K562 (cell line): ENCODE measurements around the gene RGL2. TPM values are rescaled to one million over a fixed set of nuclear protein-coding genes. Genes with fewer than 3 reads are reported as not detected.
A peak's percentile ranks its signal among the peaks of the same experiment; 100 is the strongest.

Source experiments
- ARNT ChIP-seq, 2 experiments: fragments of 450-650 bp; IDR thresholded peaks; 2 replicates each; pipeline ENCODE4 v1.6.1; 2016; ENCODE audit warnings: mild to moderate bottlenecking in 1 of 2
- CTBP1 ChIP-seq: fragments of 450-650 bp; IDR thresholded peaks from 2 replicates; pipeline ENCODE4 v1.6.1; 2016; ENCODE audit warnings: borderline replicate concordance
- CTCF ChIP-seq, 3 experiments: IDR thresholded peaks in 2 of 3; conservative IDR thresholded peaks in 1 of 3; 2 replicates each; pipeline ENCODE4 v1.5.1; 2011 to 2012; ENCODE audit warnings: low read length in 3 of 3, mild to moderate bottlenecking in 3 of 3, control low read depth in 2 of 3, improper control_type of control experiment in 1 of 3, inconsistent platforms in 1 of 3, low read depth in 1 of 3, mixed read lengths in 1 of 3, moderate library complexity in 1 of 3; ENCODE audit not compliant: insufficient read depth in 2 of 3
- EP400 ChIP-seq: fragments of 450-650 bp; IDR thresholded peaks from 2 replicates; pipeline ENCODE4 v1.6.1; 2017; ENCODE audit warnings: antibody characterized with exemption, mild to moderate bottlenecking, moderate library complexity
- HDAC1 ChIP-seq, 2 experiments: fragments of 450-650 bp; IDR thresholded peaks; 2 replicates each; pipeline ENCODE4 v1.6.1; 2016 to 2017; ENCODE audit warnings: inconsistent platforms in 1 of 2, mild to moderate bottlenecking in 1 of 2, moderate library complexity in 1 of 2
- LEF1 ChIP-seq: fragments of 450-650 bp; IDR thresholded peaks from 2 replicates; pipeline ENCODE4 v1.6.1; 2016; ENCODE audit warnings: mild to moderate bottlenecking
- MTA3 ChIP-seq: fragments of 450-650 bp; formaldehyde crosslinking; IDR thresholded peaks from 2 replicates; pipeline ENCODE4 v1.6.1; 2017; ENCODE audit warnings: mild to moderate bottlenecking, borderline replicate concordance
- PRDM10 ChIP-seq: fragments of 450-650 bp; IDR thresholded peaks from 2 replicates; pipeline ENCODE4 v1.6.1; 2018; ENCODE audit not compliant: partially characterized antibody
- PURB ChIP-seq: sonication (generic); formaldehyde crosslinking; IDR thresholded peaks from 2 replicates; pipeline ENCODE4 v1.9.0; 2021; ENCODE audit warnings: low read depth, mild to moderate bottlenecking, missing genetic modification reagents
- SIN3A ChIP-seq, 2 experiments: fragments of 150-350 bp in 1 of 2; IDR thresholded peaks; 2 replicates each; pipeline ENCODE4 v1.6.1; 2011 to 2016; ENCODE audit warnings: borderline replicate concordance in 2 of 2, low read depth in 2 of 2, low read length in 2 of 2, mild to moderate bottlenecking in 2 of 2, moderate library complexity in 2 of 2; ENCODE audit not compliant: control insufficient read depth in 1 of 2
- SMARCA5 ChIP-seq: fragments of 450-650 bp; IDR thresholded peaks from 2 replicates; pipeline ENCODE4 v1.6.1; 2016
- SOX6 ChIP-seq: fragments of 450-650 bp; IDR thresholded peaks from 2 replicates; pipeline ENCODE4 v1.6.1; 2014; ENCODE audit warnings: mild to moderate bottlenecking
- SUPT5H ChIP-seq: fragments of 450-650 bp; IDR thresholded peaks from 2 replicates; pipeline ENCODE4 v1.6.1; 2016
- YY1 ChIP-seq, 3 experiments: IDR thresholded peaks; 2 replicates each; pipeline ENCODE4 v1.6.1; 2011; ENCODE audit warnings: low read length in 2 of 3, mild to moderate bottlenecking in 2 of 3, moderate library complexity in 2 of 3, borderline replicate concordance in 1 of 3, control low read depth in 1 of 3, low read depth in 1 of 3; ENCODE audit not compliant: insufficient read depth in 3 of 3, insufficient replicate concordance in 2 of 3, control insufficient read depth in 1 of 3, insufficient read length in 1 of 3; ENCODE audit errors: extremely low read depth in 1 of 3
- ZKSCAN1 ChIP-seq: fragments of 150-350 bp; IDR thresholded peaks from 2 replicates; pipeline ENCODE4 v1.6.1; 2016; ENCODE audit warnings: low read depth, low read length
- ZKSCAN8 ChIP-seq: fragments of 200-800 bp; sonication (Bioruptor generic); IDR thresholded peaks from 2 replicates; pipeline ENCODE4 v1.6.1; 2016; ENCODE audit warnings: missing genetic modification characterization, missing compliant biosample characterization
- ZNF146 ChIP-seq: IDR thresholded peaks from one replicate; pipeline ENCODE4 v1.6.1; 2018; ENCODE audit warnings: missing compliant biosample characterization; ENCODE audit not compliant: unreplicated experiment
- ZNF212 ChIP-seq: fragments of 450-650 bp; formaldehyde crosslinking; IDR thresholded peaks from 2 replicates; pipeline ENCODE4 v1.4.0; 2020; ENCODE audit warnings: mild to moderate bottlenecking
- ZNF511 ChIP-seq: sonication (generic); formaldehyde crosslinking; IDR thresholded peaks from 2 replicates; pipeline ENCODE4 v1.8.0; 2022; ENCODE audit warnings: mild to moderate bottlenecking, missing genetic modification reagents
- ZNF584 ChIP-seq: fragments of 200-800 bp; sonication (Bioruptor generic); IDR thresholded peaks from 2 replicates; pipeline ENCODE4 v1.6.1; 2016; ENCODE audit warnings: low read depth, mild to moderate bottlenecking, missing genetic modification characterization, missing compliant biosample characterization
- ZNF695 ChIP-seq: fragments of 450-650 bp; formaldehyde crosslinking; IDR thresholded peaks from 2 replicates; pipeline ENCODE4 v1.4.0; 2020; ENCODE audit warnings: mild to moderate bottlenecking, moderate library complexity
- polyA plus RNA-seq, 8 experiments: library from polyadenylated mRNA; depleted of rRNA in 4 of 8; stranded (reverse) in 5 of 8; unstranded in 3 of 8; fragments of >200 nt; fragmentation: Nextera tagmentation in 2 of 8; fragmentation: Illumina TruSeq in 1 of 8; extraction: Ambion mirVana in 2 of 8; extraction: Trizol in 1 of 8; gene quantifications; 2 replicates each; pipeline versions ENCODE4 v1.2.1 to v1.2.3, GENCODE V29; 2011 to 2014; ENCODE audit warnings: inconsistent platforms in 1 of 8, missing spikeins in 1 of 8
- total RNA-seq, 7 experiments: library from RNA; depleted of rRNA in 6 of 7; stranded (reverse); fragments of >200 nt in 6 of 7; fragmentation: Illumina TruSeq in 2 of 7; extraction: Trizol in 2 of 7; gene quantifications; 2 replicates each; pipeline versions ENCODE4 v1.2.1 to v1.2.3, GENCODE V29; 2011 to 2021; ENCODE audit warnings: low replicate concordance in 1 of 7

The RGL2 gene
- total and polyA plus RNA-seq, 9 of the 15 experiments (the other 6 are each of a cell fraction or from before 2014, with no cell fraction given) = 1.8 to 57.1 (median 19.5) TPM

- peak in 1 of 3 experiments; percentile 17; a peak in 1 of 6 replicates for TF ChIP-seq CTCF (IDR thresholded peaks at IDR 0.05 in 2 of 3, conservative IDR thresholded peaks at IDR 0.05 in 1 of 3; ENCODE audit: insufficient read depth in 2 of 3, low read depth in 1 of 3, low read length in 3 of 3)
- no peak for TF ChIP-seq ZNF584 (CRISPR knock-in tag)
- TF ChIP-seq YY1 (IDR thresholded peaks at IDR 0.05; ENCODE audit: borderline replicate concordance in 1 of 3, control insufficient read depth in 1 of 3, extremely low read depth in 1 of 3, insufficient read depth in 3 of 3, insufficient read length in 1 of 3, insufficient replicate concordance in 2 of 3, low read depth in 1 of 3, low read length in 2 of 3) = peak; percentile 69 to 97 (median 93)
- peak; percentile 43; the same call in 1 of the 2 replicates for TF ChIP-seq LEF1
- peak; percentile 34 to 42; a peak in 1 of 4 replicates for TF ChIP-seq SIN3A (IDR thresholded peaks at IDR 0.05; ENCODE audit: borderline replicate concordance in 2 of 2, control insufficient read depth in 1 of 2, low read depth in 2 of 2, low read length in 2 of 2)
- peak; percentile 77 for TF ChIP-seq SUPT5H
- peak; percentile 66 for TF ChIP-seq MTA3
- TF ChIP-seq ARNT (IDR thresholded peaks at IDR 0.05) = peak; percentile 63 to 91; a peak in 2 of 4 replicates
- peak; percentile 19; the same call in 1 of the 2 replicates for TF ChIP-seq ZKSCAN1
- no peak for TF ChIP-seq ZKSCAN8 (CRISPR knock-in tag)
- no peak for TF ChIP-seq ZNF146 (CRISPR knock-in tag)
- no peak for TF ChIP-seq ZNF695 (CRISPR knock-in tag)
- TF ChIP-seq CTBP1 = peak; percentile 66; the same call in 1 of the 2 replicates
- peak in 1 of 2 experiments; percentile 62; a peak in 2 of 4 replicates for TF ChIP-seq HDAC1 (IDR thresholded peaks at IDR 0.05)
- TF ChIP-seq EP400 = peak; percentile 64; the same call in 1 of the 2 replicates
- no peak for TF ChIP-seq ZNF511
- TF ChIP-seq PURB (CRISPR knock-in tag) = no peak
- TF ChIP-seq SOX6 = peak; percentile 57; the same call in 1 of the 2 replicates
- peak; percentile 79; the same call in 1 of the 2 replicates for TF ChIP-seq SMARCA5
- peak; percentile 87 for TF ChIP-seq PRDM10
- peak; percentile 50; the same call in 1 of the 2 replicates for TF ChIP-seq ZNF212 (CRISPR knock-in tag)
Observed at GRCh38 chr6:33317669-33318425, 19.1 kb upstream of the RGL2 start, which contains the start of gene ZBTB22 (continued).
